C4-2B (cell line): Measurements from ENCODE around the gene CMBL.

Experiments used
- H3K27ac ChIP-seq: fragments of 450-650 bp; 2 replicates; pipeline ENCODE4 v1.5.1; 2017
- CTCF ChIP-seq: fragments of 450-650 bp; conservative IDR thresholded peaks from 2 replicates; pipeline ENCODE4 v1.5.1; 2017; ENCODE audit warnings: mild to moderate bottlenecking
- ZFX ChIP-seq: fragments of 450-650 bp; IDR thresholded peaks from 2 replicates; pipeline ENCODE4 v1.6.1; 2017

CMBL gene

GRCh38 chr5:10315201-10315600 lies 7.5 kb upstream of the CMBL start:
- no peak for TF ChIP-seq ZFX
- TF ChIP-seq CTCF: no peak
- H3K27ac ChIP-seq: no peak overlapping the region

DNA sequence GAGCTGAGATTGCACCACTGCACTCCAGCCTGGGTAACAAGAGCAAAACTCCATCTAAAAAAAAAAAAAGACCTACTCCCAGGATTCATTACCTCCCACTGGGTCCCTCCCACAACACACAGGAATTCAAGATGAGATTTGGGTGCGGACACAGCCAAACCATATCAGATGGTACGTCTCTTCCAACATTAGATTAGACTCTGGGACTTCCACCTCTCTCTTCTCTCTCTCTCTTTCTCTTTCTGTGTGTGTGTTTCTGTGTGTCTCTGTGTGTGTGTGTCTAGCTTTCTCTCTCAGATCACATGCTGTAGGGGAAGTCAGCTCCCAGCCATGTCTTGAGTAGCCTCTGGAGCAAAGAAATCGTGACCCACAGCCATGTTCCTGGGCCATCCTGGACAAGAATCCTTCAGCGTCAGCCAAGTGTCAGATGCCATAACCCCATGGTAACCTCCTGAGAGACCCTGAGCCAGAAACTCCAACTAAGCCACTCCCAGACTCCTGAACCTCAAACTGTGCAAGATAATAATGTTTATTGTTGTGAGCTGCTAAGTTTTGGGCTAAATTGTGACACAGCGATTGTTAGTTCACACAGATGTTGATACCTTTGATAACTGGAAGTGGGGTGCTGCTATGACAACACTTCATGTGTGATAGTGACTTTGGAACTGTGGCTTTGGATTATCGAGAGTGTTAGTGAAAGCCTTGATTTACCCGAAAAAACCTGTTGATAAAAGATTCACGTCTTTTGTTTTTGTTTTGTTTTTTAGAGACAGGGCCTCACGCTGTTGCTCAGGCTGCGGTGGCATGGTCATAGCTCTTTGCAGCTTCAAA lies 4.1 kb upstream of the CMBL start:
- no peak for TF ChIP-seq ZFX
- no peak for TF ChIP-seq CTCF
- peak overlapping the region; percentile 82 for H3K27ac ChIP-seq

DNA sequence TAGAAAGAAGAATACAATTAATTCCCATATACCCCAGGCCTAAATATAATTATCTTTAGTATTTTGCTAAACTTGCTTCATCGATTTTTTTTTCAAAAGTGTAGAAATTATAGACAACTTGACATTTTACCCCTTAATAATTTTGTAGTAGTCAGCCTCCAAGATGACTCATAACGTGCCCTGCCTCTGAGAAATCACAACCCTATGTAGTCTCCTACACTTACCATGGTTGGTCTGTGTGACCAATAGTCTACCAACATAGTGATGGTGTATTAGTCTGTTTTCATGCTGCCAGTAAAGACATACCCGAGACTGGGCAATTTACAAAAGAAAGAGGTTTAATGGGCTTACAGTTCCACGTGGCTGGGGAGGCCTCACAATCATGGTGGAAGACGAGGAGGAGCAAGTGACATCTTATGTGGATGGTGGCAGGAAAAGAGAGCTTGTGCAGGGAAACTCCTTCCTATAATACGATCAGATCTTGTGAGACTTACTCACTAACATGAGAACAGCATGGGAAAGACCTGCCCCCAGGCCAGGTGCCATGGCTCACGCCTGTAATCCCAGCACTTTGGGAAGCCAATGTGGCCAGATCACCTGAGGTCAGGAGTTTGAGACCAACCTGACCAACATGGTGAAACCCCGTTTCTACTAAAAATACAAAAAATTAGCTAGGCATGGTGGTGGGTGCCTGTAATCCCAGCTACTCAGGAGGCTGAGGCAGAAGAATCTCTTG lies 3.3 kb upstream of the CMBL start:
- peak overlapping the region; percentile 82 for H3K27ac ChIP-seq

DNA sequence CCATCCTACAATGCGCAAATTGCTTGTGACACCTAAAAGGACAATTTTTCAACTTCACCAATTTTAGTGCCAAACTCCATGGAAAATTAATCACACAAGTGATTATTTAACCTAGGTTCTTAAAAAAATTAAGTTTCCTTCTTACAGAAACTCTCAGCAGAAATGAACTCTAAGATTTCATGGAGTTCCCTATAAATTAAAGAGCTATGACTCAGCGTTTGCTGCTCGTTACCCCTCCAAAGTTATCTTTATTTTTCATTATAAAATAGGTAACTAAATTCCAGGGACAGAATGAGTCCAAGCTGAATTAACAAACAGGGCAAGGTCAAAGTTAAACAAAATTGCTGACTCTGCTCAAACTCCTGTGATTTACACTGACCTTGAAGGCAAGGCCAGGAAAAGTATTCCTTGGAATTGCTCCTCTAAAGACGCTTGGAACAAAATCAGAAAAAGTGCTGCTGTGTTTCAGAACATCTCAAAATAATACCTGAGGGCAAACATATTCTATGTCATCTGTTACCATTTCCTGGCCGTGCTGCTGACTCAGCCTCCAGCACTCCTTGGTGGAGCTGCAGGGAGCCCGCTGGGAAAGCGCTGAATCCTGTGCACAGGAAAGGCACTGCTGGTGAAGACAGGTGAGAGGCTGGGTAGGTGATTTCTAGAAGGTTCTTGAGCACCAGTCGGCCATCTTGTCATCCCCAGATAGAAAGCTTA lies 2.5 kb upstream of the CMBL start:
- peak overlapping the region; percentile 90 for H3K27ac ChIP-seq
- TF ChIP-seq CTCF (no peak), ZFX (no peak)

- peak overlapping the region; percentile 90 for H3K27ac ChIP-seq
These were observed 1.1 kb upstream of the CMBL start for GRCh38 chr5:10308844-10309243.

GRCh38 chr5:10306806-10307205 lies 896 bp downstream of the CMBL start:
- TF ChIP-seq CTCF (no peak), ZFX (no peak)

More at GRCh38 chr5:10308844-10309243, 1.1 kb upstream of the CMBL start:
- TF ChIP-seq ZFX: no peak
- no peak for TF ChIP-seq CTCF

DNA sequence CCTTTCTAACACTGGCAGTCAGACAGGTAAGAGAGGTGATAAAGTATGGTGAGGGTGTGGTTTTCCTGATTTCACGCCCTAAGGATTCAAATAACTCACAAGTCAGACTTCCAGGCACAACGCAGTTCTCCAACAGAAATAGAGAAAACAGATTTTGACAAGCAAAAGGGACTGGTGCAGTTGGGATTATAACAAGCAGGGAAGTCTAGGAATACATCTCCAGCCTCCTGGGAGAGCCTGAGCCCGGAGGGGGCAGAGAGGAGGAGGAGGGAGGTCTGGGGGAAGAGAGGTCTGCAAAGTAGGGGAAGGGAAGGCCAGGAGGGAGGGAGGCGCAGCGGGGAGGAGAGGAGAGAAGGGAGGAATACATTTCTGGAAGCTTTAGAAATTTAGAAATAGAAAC lies 1.6 kb downstream of the CMBL start:
- TF ChIP-seq CTCF (no peak), ZFX (no peak)
- peak overlapping the region; percentile 90 for H3K27ac ChIP-seq

More at GRCh38 chr5:10306806-10307205, 896 bp downstream of the CMBL start:
- peak overlapping the region; percentile 90 for H3K27ac ChIP-seq
